ENCODE results near the gene ATP1A3. TPM values are rescaled to one million over a fixed set of nuclear protein-coding genes. Genes with fewer than 3 reads are reported as not detected.

ATP1A3 gene
- total and polyA plus RNA-seq, 2 of the 13 experiments (the other 11 are each of a cell fraction or from before 2014, with no cell fraction given) = 0.01 to 0.04 TPM

DNA sequence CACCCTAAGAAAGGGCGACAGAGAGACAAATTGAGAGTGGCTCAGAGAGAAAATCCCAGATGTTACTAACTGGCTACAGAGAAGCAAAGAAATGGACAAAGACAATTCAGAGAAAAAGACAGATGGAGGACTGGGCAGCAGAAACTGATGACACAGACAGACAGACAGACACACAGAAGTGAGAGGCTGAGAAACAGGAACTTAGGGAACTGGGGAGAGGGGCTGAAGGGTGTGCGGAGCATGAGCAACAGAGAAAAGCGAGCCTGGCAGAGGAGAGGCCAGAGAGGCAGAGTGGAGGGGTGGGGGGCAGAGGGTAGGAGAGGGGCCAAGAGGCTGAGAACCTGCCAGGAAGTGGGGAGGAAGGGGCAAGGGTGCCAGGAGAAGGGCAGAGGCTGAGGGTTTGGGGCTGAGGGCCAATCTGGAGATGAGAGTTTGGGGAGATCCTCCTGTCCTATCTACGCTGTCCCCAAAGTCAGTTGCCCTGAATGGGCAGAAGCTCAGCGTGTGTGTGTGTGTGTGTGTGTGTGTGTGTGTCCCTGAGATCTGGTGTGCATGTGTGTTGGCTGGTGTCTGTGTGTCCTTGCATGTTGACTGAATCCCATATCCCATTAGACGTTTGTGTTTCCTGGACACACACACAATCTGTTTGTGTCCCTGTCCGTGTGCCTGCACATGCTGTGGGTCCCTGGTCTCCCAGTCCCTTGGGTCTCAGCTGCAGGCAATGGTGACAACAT lies 60.2 kb downstream of the ATP1A3 start:
- intact Hi-C loops (cut with micrococcal nuclease; ENCODE audit: unreplicated experiment) (loop anchor here (2.0 kb wide), 1 partner anchor 61 kb away; no protein-coding TSS in a partner anchor), in situ Hi-C loops (cut with HindIII; ENCODE audit: extremely low pct_ligation_motif_present, low pct_unique_long_range_greater_than_20kb) (loop anchor here (10.0 kb wide), 1 partner anchor 49 kb away; the partner anchor contains the start of gene ARHGEF1)
- CTCF ChIA-PET (ENCODE audit: low intra/inter-chr PET ratio, low total read pairs) = interaction anchor here (1.0 to 2.4 kb wide), 3 partner anchors 46 to 75 kb away, joined by 4 to 13 read pairs (median 4); no protein-coding TSS in a partner anchor
- DNase-seq (ENCODE audit: low spot score) = no peak
- TF ChIP-seq NONO (IDR thresholded peaks at IDR 0.05) (no peak), NONO (CRISPR knock-in tag; conservative IDR thresholded peaks at IDR 0.05) (no peak), ZNF678 (CRISPR knock-in tag; IDR thresholded peaks at IDR 0.05) (no peak), RBFOX2 (IDR thresholded peaks at IDR 0.05; ENCODE audit: low read depth, low read length) (no peak), SMAD9 (CRISPR knock-in tag; IDR thresholded peaks at IDR 0.05) (no peak), POLR2AphosphoS5 (IDR thresholded peaks at IDR 0.05; ENCODE audit: low read depth, low read length) (no peak), ZNF572 (CRISPR knock-in tag; IDR thresholded peaks at IDR 0.05) (no peak), PAF1 (CRISPR knock-in tag; IDR thresholded peaks at IDR 0.05) (no peak), CSRNP1 (CRISPR knock-in tag; IDR thresholded peaks at IDR 0.05) (no peak), MIER3 (CRISPR knock-in tag; IDR thresholded peaks at IDR 0.05; ENCODE audit: borderline replicate concordance) (no peak)
- H3K27me3 ChIP-seq (ENCODE audit: control insufficient read depth in 1 of 2, insufficient read depth in 2 of 2, low read length in 2 of 2) = peaks cover 11 to 83% of the 10 kb centered on the region in 2 experiments
- no peak overlapping the region for H3K9ac ChIP-seq (ENCODE audit: insufficient read depth, low read depth, low read length)
- no peak overlapping the region for H2AFZ ChIP-seq (ENCODE audit: low read length)
- no peak overlapping the region for H3K4me2 ChIP-seq (ENCODE audit: low read depth, low read length)
- H4K20me1 ChIP-seq (ENCODE audit: insufficient read depth, low read length) = peaks cover 6% of the 10 kb centered on the region; the same call in 1 of the 2 replicates
- ATAC-seq = no peak
- POLR2A ChIA-PET = no interaction called here
- H3K4me3 ChIP-seq (replicated peaks in 1 of 3; ENCODE audit: insufficient read depth in 1 of 3, low read depth in 2 of 3, low read length in 3 of 3) = no peak overlapping the region
- no peaks in the 10 kb centered on the region for H3K36me3 ChIP-seq (replicated peaks in 1 of 2; ENCODE audit: control insufficient read depth in 1 of 2, insufficient read depth in 2 of 2, low read length in 2 of 2)
- no peaks in the 10 kb centered on the region for H3K9me3 ChIP-seq (ENCODE audit: low read length)
- H3K4me1 ChIP-seq (ENCODE audit: insufficient read depth, low read length) = peaks cover 9% of the 10 kb centered on the region
- 38% methylated on average over 4 of the region's 7 CpGs for WGBS (ENCODE audit: low lambda C conversion rate)
- FAIRE-seq = no peak
- H3K27ac ChIP-seq (ENCODE audit: extremely low read length, insufficient read depth, low read length) = no peak overlapping the region
- H3K79me2 ChIP-seq (ENCODE audit: insufficient read depth, low read length) = no peaks in the 10 kb centered on the region
- BruUV-seq (replicated peaks) = no TSS peak

Measured in HepG2 (cell line).